GM12874 (cell line): ENCODE measurements around the gene AAGAB.
A peak's percentile ranks its signal among the peaks of the same experiment; 100 is the strongest.

Experiments
- CTCF ChIP-seq: IDR thresholded peaks from 2 replicates; pipeline ENCODE4 v1.5.1; 2011; ENCODE audit warnings: low read depth, mild to moderate bottlenecking, control low read depth, low read length, moderate library complexity; ENCODE audit not compliant: insufficient read depth

The AAGAB gene

DNA sequence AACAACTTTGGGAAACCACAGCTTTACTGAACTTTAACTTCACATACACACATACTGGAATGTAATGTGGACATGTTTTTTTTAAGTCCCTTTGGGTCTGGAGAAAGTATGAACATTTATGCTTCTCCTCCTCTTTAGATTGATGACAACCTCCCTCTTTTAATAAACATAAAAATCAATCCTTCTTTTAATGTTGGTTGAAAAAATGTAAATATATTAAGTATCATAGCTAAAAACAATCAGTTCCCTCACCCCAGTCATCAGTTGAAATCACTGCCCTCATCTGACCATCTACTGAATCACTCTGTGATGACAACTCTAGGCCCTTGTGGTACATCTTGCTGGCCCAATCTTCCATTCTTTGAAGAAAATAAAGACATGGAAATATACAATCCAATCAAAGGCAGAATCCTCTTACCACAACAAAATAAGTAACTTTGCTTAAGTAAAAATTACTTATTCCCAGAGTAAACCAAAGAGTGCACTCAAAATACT, 6.4 kb downstream of the AAGAB start:
- TF ChIP-seq CTCF, result no peak

DNA sequence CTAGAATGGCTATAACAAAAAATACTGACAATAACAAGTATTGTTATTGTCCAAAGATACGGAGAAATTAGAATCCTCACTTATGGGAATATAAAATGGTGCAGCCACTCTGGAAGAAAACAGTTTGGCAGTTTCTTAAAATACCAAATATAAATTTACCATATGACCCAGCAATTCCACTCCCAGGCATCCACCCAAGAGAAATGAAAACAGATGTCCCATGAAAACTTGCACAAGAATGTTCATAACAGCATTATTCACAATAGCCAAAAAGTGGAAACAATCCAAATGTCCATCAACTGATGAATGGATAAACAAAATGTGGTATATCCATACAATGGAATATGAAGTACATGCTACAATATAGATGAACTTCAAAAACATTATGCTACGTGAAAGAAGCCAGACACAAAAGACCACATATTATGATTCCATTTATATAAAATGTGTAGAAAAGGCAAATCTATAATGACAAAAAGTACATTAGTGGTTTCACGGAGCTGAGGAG, 9.4 kb downstream of the AAGAB start:
- no peak for TF ChIP-seq CTCF

GRCh38 chr15:67242708-67243111, 11.8 kb downstream of the AAGAB start:
- no peak for TF ChIP-seq CTCF

- TF ChIP-seq CTCF, result no peak
These were observed 13.2 kb downstream of the AAGAB start for GRCh38 chr15:67241132-67241855.

- peak; percentile 16; the same call in 1 of the 2 replicates for TF ChIP-seq CTCF
These were observed 14.0 kb downstream of the AAGAB start for GRCh38 chr15:67240235-67241131.

DNA sequence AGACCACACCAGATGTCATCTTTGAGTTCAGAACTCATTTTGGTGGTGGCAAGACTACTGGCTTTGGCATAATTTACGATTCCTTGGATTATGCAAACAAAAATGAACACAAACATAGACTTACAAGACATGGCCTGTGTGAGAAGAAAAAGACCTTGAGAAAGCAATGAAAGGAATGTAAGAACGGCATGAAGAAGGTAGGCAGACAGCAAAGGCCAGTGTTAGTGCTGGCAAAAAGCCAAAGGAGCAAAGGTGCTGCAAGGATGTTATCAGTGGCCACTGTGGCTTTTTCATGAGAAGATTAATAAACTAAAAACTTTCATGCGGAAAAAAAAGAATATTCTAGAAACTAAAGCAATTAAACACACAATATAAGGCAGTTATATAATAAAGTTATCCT, 21.9 kb downstream of the AAGAB start:
- TF ChIP-seq CTCF, result no peak

- TF ChIP-seq CTCF, result no peak
These were observed 24.0 kb downstream of the AAGAB start for GRCh38 chr15:67230504-67230903.
